HG03469 (cell line): Measurements from ENCODE around the gene AUTS2.

Experiments used
- ATAC-seq: cut with Tn5 transposase; IDR thresholded peaks from one replicate; pipeline ENCODE4 v1.9.1; 2021; ENCODE audit warnings: mild to moderate bottlenecking, moderate library complexity, moderate number of reproducible peaks; ENCODE audit not compliant: unreplicated experiment

AUTS2 gene

GRCh38 chr7:69599286-69599954 is 1.1 kb downstream of the AUTS2 start:
- ATAC-seq: no peak

GRCh38 chr7:69599955-69600709 is 1.9 kb downstream of the AUTS2 start:
- no peak for ATAC-seq

GRCh38 chr7:69600710-69601519 is 2.6 kb downstream of the AUTS2 start:
- ATAC-seq: no peak

- no peak for ATAC-seq
Measured at GRCh38 chr7:69602522-69602921, 4.2 kb downstream of the AUTS2 start.

- no peak for ATAC-seq
Measured at GRCh38 chr7:69603351-69603750, 5.1 kb downstream of the AUTS2 start.

- ATAC-seq: peak; percentile 84
Measured at GRCh38 chr7:69603937-69604494, 5.7 kb downstream of the AUTS2 start.

- ATAC-seq: no peak
Measured at GRCh38 chr7:69605070-69605469, 6.8 kb downstream of the AUTS2 start.

GRCh38 chr7:69605546-69605945 is 7.3 kb downstream of the AUTS2 start:
- ATAC-seq: no peak

GRCh38 chr7:69608049-69608448 is 9.8 kb downstream of the AUTS2 start:
- ATAC-seq: no peak

- ATAC-seq: no peak
Measured at GRCh38 chr7:69608878-69609277, 10.6 kb downstream of the AUTS2 start.

GRCh38 chr7:69609541-69610373 is 11.5 kb downstream of the AUTS2 start:
- ATAC-seq: no peak

GRCh38 chr7:69610374-69611084 is 12.3 kb downstream of the AUTS2 start:
- no peak for ATAC-seq

- no peak for ATAC-seq
Measured at GRCh38 chr7:69612981-69613380, 14.7 kb downstream of the AUTS2 start.

GRCh38 chr7:69613846-69614245 is 15.6 kb downstream of the AUTS2 start:
- no peak for ATAC-seq

GRCh38 chr7:69615685-69616084 is 17.4 kb downstream of the AUTS2 start:
- ATAC-seq: no peak

- no peak for ATAC-seq
Measured at GRCh38 chr7:69617364-69617763, 19.1 kb downstream of the AUTS2 start.

GRCh38 chr7:69619054-69619453 is 20.8 kb downstream of the AUTS2 start:
- no peak for ATAC-seq

- ATAC-seq: no peak
Measured at GRCh38 chr7:69619635-69620034, 21.4 kb downstream of the AUTS2 start.

GRCh38 chr7:69620063-69620462 is 21.8 kb downstream of the AUTS2 start:
- ATAC-seq: no peak

GRCh38 chr7:69620650-69621049 is 22.4 kb downstream of the AUTS2 start:
- no peak for ATAC-seq
